HG03342 (cell line): Measurements from ENCODE around the gene FMNL2.
A peak's percentile ranks its signal among the peaks of the same experiment; 100 is the strongest.

ENCODE experiments used
- ATAC-seq: cut with Tn5 transposase; IDR thresholded peaks from one replicate; pipeline ENCODE4 v1.9.1; 2021; ENCODE audit warnings: mild to moderate bottlenecking, moderate library complexity; ENCODE audit not compliant: unreplicated experiment

FMNL2 gene

GRCh38 chr2:152400607-152401214 lies 65.7 kb downstream of the FMNL2 start:
- ATAC-seq: no peak

- ATAC-seq: no peak
Observed at GRCh38 chr2:152402780-152403759, 68.1 kb downstream of the FMNL2 start.

- peak; percentile 10 for ATAC-seq
Observed at GRCh38 chr2:152405206-152406118, 70.5 kb downstream of the FMNL2 start.

- ATAC-seq: peak; percentile 49
Observed at GRCh38 chr2:152406119-152406835, 71.3 kb downstream of the FMNL2 start.

- no peak for ATAC-seq
Observed at GRCh38 chr2:152406836-152407161, 71.8 kb downstream of the FMNL2 start.

GRCh38 chr2:152407204-152407721 lies 72.3 kb downstream of the FMNL2 start:
- peak; percentile 90 for ATAC-seq

- no peak for ATAC-seq
Observed at GRCh38 chr2:152407806-152408205, 72.8 kb downstream of the FMNL2 start.

GRCh38 chr2:152408254-152408653 lies 73.3 kb downstream of the FMNL2 start:
- no peak for ATAC-seq

- no peak for ATAC-seq
Observed at GRCh38 chr2:152409386-152410164, 74.6 kb downstream of the FMNL2 start.

- ATAC-seq: no peak
Observed at GRCh38 chr2:152410165-152410597, 75.2 kb downstream of the FMNL2 start.

GRCh38 chr2:152411154-152411553 lies 76.2 kb downstream of the FMNL2 start:
- no peak for ATAC-seq

GRCh38 chr2:152413228-152414030 lies 78.5 kb downstream of the FMNL2 start:
- ATAC-seq: no peak

- ATAC-seq: no peak
Observed at GRCh38 chr2:152415231-152415642, 80.3 kb downstream of the FMNL2 start.

GRCh38 chr2:152415796-152416195 lies 80.8 kb downstream of the FMNL2 start:
- no peak for ATAC-seq

- peak; percentile 50 for ATAC-seq
Observed at GRCh38 chr2:152418688-152419087, 83.7 kb downstream of the FMNL2 start.

GRCh38 chr2:152419944-152420343 lies 85.0 kb downstream of the FMNL2 start:
- no peak for ATAC-seq

- no peak for ATAC-seq
Observed at GRCh38 chr2:152420363-152420762, 85.4 kb downstream of the FMNL2 start.

GRCh38 chr2:152420936-152421335 lies 86.0 kb downstream of the FMNL2 start:
- no peak for ATAC-seq
